ENCODE measurements around the gene HID1. TPM values are rescaled to one million over a fixed set of nuclear protein-coding genes. Genes with fewer than 3 reads are reported as not detected.

Gene HID1
- total RNA-seq, 4 donors from 2014 or later = 2.2 to 4.3 (median 2.9) TPM

- Histone ChIP-seq H3K36me3 (no peaks in the 10 kb centered on the region), H3K27me3 (peaks cover 0 to 6% (median 0%) of the 10 kb centered on the region in 3 donors), H3K4me1 (no peaks in the 10 kb centered on the region), H3K9me3 (no peaks in the 10 kb centered on the region), H3K27ac (no peak overlapping the region), H3K4me3 (no peak overlapping the region)
- DNase-seq = no peak
- TF ChIP-seq POLR2A (IDR thresholded peaks at IDR 0.05) = no peak
- TF ChIP-seq CTCF (IDR thresholded peaks at IDR 0.05 in 4 of 5, conservative IDR thresholded peaks at IDR 0.05 in 1 of 5) = no peak
- in situ Hi-C loops (cut with MboI; ENCODE audit: low sequenced_read_pairs in 4 of 4) (loop anchor here in 1 of 4 donors (25.0 kb wide), 1 partner anchor 234 kb away; the partner anchor contains the start of gene SUMO2), intact Hi-C loops (cut with DNase I; ENCODE audit: low total_unique reads) (loop anchor here (10.0 kb wide), 1 partner anchor 208 kb away; the partner anchor contains the start of gene NHERF1)
- ATAC-seq = no peak
These were observed 19.3 kb downstream of the HID1 start for GRCh38 chr17:74953134-74953687.

GRCh38 chr17:74952431-74953133 lies 20.0 kb downstream of the HID1 start:
- H3K9me3 ChIP-seq = no peaks in the 10 kb centered on the region
- peaks cover 0 to 6% (median 0%) of the 10 kb centered on the region in 3 donors for H3K27me3 ChIP-seq
- DNase-seq (no peak), ATAC-seq (no peak)
- no peaks in the 10 kb centered on the region for H3K36me3 ChIP-seq
- H3K4me3 ChIP-seq = no peak overlapping the region
- TF ChIP-seq CTCF (IDR thresholded peaks at IDR 0.05 in 4 of 5, conservative IDR thresholded peaks at IDR 0.05 in 1 of 5) (no peak), POLR2A (IDR thresholded peaks at IDR 0.05) (no peak)
- H3K27ac ChIP-seq = no peak overlapping the region
- intact Hi-C loops (cut with DNase I; ENCODE audit: low total_unique reads) = loop anchor here (10.0 kb wide), 1 partner anchor 208 kb away; the partner anchor contains the start of gene NHERF1
- no peaks in the 10 kb centered on the region for H3K4me1 ChIP-seq
- in situ Hi-C loops (cut with MboI; ENCODE audit: low sequenced_read_pairs in 4 of 4) = loop anchor here in 1 of 4 donors (25.0 kb wide), 1 partner anchor 235 kb away; the partner anchor contains the start of gene SUMO2

GRCh38 chr17:74951680-74952421 lies 20.7 kb downstream of the HID1 start:
- ATAC-seq (no peak), DNase-seq (no peak)
- Histone ChIP-seq H3K27me3 (peaks cover 0 to 6% (median 0%) of the 10 kb centered on the region in 3 donors), H3K27ac (no peak overlapping the region), H3K36me3 (no peaks in the 10 kb centered on the region), H3K4me1 (no peaks in the 10 kb centered on the region), H3K9me3 (no peaks in the 10 kb centered on the region), H3K4me3 (no peak overlapping the region)
- in situ Hi-C loops (cut with MboI; ENCODE audit: low sequenced_read_pairs in 4 of 4) (loop anchor here in 1 of 4 donors (25.0 kb wide), 1 partner anchor 235 kb away; the partner anchor contains the start of gene SUMO2), intact Hi-C loops (cut with DNase I; ENCODE audit: low total_unique reads) (loop anchor here (10.0 kb wide), 1 partner anchor 207 kb away; the partner anchor contains the start of gene NHERF1)
- TF ChIP-seq POLR2A (IDR thresholded peaks at IDR 0.05) (no peak), CTCF (IDR thresholded peaks at IDR 0.05 in 4 of 5, conservative IDR thresholded peaks at IDR 0.05 in 1 of 5) (no peak)

- Histone ChIP-seq H3K4me1 (no peaks in the 10 kb centered on the region), H3K4me3 (no peak overlapping the region), H3K27me3 (peaks cover 0 to 6% (median 2%) of the 10 kb centered on the region in 3 donors), H3K9me3 (no peaks in the 10 kb centered on the region), H3K36me3 (no peaks in the 10 kb centered on the region), H3K27ac (no peak overlapping the region)
- intact Hi-C loops (cut with DNase I; ENCODE audit: low total_unique reads) = loop anchor here (10.0 kb wide), 1 partner anchor 206 kb away; the partner anchor contains the start of gene NHERF1
- in situ Hi-C loops (cut with MboI; ENCODE audit: low sequenced_read_pairs in 4 of 4) = loop anchor here in 1 of 4 donors (25.0 kb wide), 1 partner anchor 236 kb away; the partner anchor contains the start of gene SUMO2
- ATAC-seq (no peak), DNase-seq (no peak)
- TF ChIP-seq CTCF (IDR thresholded peaks at IDR 0.05 in 4 of 5, conservative IDR thresholded peaks at IDR 0.05 in 1 of 5) (no peak), POLR2A (IDR thresholded peaks at IDR 0.05) (no peak)
These were observed 21.5 kb downstream of the HID1 start for GRCh38 chr17:74951065-74951464.
